OCI-LY7 (cell line): ENCODE results near the gene FBXW8. TPM values are rescaled to one million over a fixed set of nuclear protein-coding genes. Genes with fewer than 3 reads are reported as not detected.

Experiments
- BruUV-seq: library from RNA; stranded (reverse); fragments of 400-500 nt; replicated peaks from 2 replicates; lab custom pipeline; 2021; lab: Mats Ljungman, UMichigan
- CTCF ChIA-PET: fragments of 300-600 bp; sonication (Branson Sonifier 250); formaldehyde crosslinking; loops from one replicate; lab custom pipeline; 2022; ENCODE audit warnings: antibody characterized with exemption; ENCODE audit not compliant: unreplicated experiment; lab: Charles Lee
- POLR2A ChIA-PET: fragments of 300-600 bp; sonication (Branson Sonifier 250); formaldehyde crosslinking; loops from one replicate; lab custom pipeline; 2022; ENCODE audit warnings: antibody characterized with exemption; lab: Charles Lee
- DNase-seq: peaks from one replicate; pipeline ENCODE4 v3.0.0-alpha.2; 2015; ENCODE audit warnings: low spot score
- H2AFZ ChIP-seq: fragments of 200-600 bp; sonication (generic), shearing (Covaris generic); 2 replicates; pipeline ENCODE4 v1.6.1; 2014; ENCODE audit warnings: mild to moderate bottlenecking, antibody characterized with exemption, low read length, moderate library complexity
- H3K27ac ChIP-seq: fragments of 200-600 bp; sonication (generic); 2 replicates; pipeline ENCODE4 v1.5.1; 2014; ENCODE audit warnings: mixed run types, low read depth, mild to moderate bottlenecking, moderate library complexity, low read length, inconsistent platforms; ENCODE audit not compliant: poor library complexity, severe bottlenecking
- H3K36me3 ChIP-seq: fragments of 200-600 bp; sonication (generic); 2 replicates; pipeline ENCODE4 v1.6.1; 2014; ENCODE audit warnings: mild to moderate bottlenecking, antibody characterized with exemption, low read length, moderate library complexity, mixed read lengths; ENCODE audit not compliant: insufficient read depth
- H3K4me1 ChIP-seq: fragments of 200-600 bp; sonication (generic); 2 replicates; pipeline ENCODE4 v1.5.1; 2014; ENCODE audit warnings: mild to moderate bottlenecking, low read length; ENCODE audit not compliant: insufficient read depth, poor library complexity, severe bottlenecking
- H3K4me2 ChIP-seq: fragments of 200-600 bp; sonication (generic); 2 replicates; pipeline ENCODE4 v1.6.1; 2014; ENCODE audit warnings: mild to moderate bottlenecking, low read length
- H3K4me3 ChIP-seq: fragments of 200-600 bp; sonication (generic); 2 replicates; pipeline ENCODE4 v1.5.1; 2014; ENCODE audit warnings: mild to moderate bottlenecking, low read depth, low read length; ENCODE audit not compliant: poor library complexity, severe bottlenecking
- H3K79me2 ChIP-seq: fragments of 200-600 bp; sonication (generic); 2 replicates; pipeline ENCODE4 v1.6.1; 2016; ENCODE audit warnings: low read depth, mild to moderate bottlenecking, low read length, moderate library complexity, mixed read lengths; ENCODE audit not compliant: insufficient read depth
- H3K9me2 ChIP-seq: fragments of 200-600 bp; sonication (generic); 2 replicates; pipeline ENCODE4 v1.6.1; 2016; ENCODE audit warnings: mild to moderate bottlenecking, low read length, mixed read lengths; ENCODE audit not compliant: insufficient read depth
- H3K9me3 ChIP-seq: fragments of 200-600 bp; sonication (generic); 2 replicates; pipeline ENCODE4 v1.6.1; 2014; ENCODE audit warnings: mild to moderate bottlenecking, mixed run types, low read length, mixed read lengths
- H4K20me1 ChIP-seq: fragments of 200-600 bp; sonication (generic); 2 replicates; pipeline ENCODE4 v1.6.1; 2014; ENCODE audit warnings: mild to moderate bottlenecking, antibody characterized with exemption, low read length, moderate library complexity, mixed read lengths; ENCODE audit not compliant: insufficient read depth
- CTCF ChIP-seq: fragments of 200-600 bp; sonication (generic); conservative IDR thresholded peaks from 2 replicates; pipeline ENCODE4 v1.5.1; 2014; ENCODE audit warnings: mild to moderate bottlenecking, antibody characterized with exemption, low read length, moderate library complexity, mixed read lengths
- EZH2phosphoT487 ChIP-seq: fragments of 200-600 bp; sonication (generic); IDR thresholded peaks from 2 replicates; pipeline ENCODE4 v1.6.1; 2018; ENCODE audit warnings: low read depth, borderline replicate concordance, mild to moderate bottlenecking, mixed run types, antibody characterized with exemption, low read length, moderate library complexity, mixed read lengths
- intact Hi-C: fragments of 100-400 bp; cut with micrococcal nuclease; formaldehyde crosslinking; loops from one replicate; pipeline ENCODE4 v1.10.0; 2022; ENCODE audit not compliant: unreplicated experiment
- total RNA-seq, 2 experiments: library from RNA; depleted of rRNA in 1 of 2; stranded (reverse); fragments of >200 nt in 1 of 2; shearing (Covaris generic) in 1 of 2; gene quantifications; 2 replicates each; pipeline ENCODE4 v1.2.3, GENCODE V29; 2014 to 2022

FBXW8 gene
- total RNA-seq, 2 experiments from 2014 or later, result 29.8 to 34.0 TPM

GRCh38 chr12:117045160-117046010 lies 134.6 kb downstream of the FBXW8 start:
- no peak for DNase-seq
- no TSS peak for BruUV-seq
- Histone ChIP-seq H2AFZ (no peak overlapping the region), H3K79me2 (no peaks in the 10 kb centered on the region), H3K36me3 (no peaks in the 10 kb centered on the region), H3K4me3 (no peak overlapping the region), H3K4me2 (no peak overlapping the region), H3K9me3 (no peaks in the 10 kb centered on the region), H3K9me2 (no peaks in the 10 kb centered on the region), H4K20me1 (no peaks in the 10 kb centered on the region), H3K4me1 (no peaks in the 10 kb centered on the region), H3K27ac (no peak overlapping the region)
- TF ChIP-seq CTCF, result no peak
- ChIA-PET CTCF (no interaction called here), POLR2A (no interaction called here)
- intact Hi-C loops, result no loop called here

- DNase-seq, result peak; percentile 26
- Histone ChIP-seq H3K9me2 (no peaks in the 10 kb centered on the region), H3K4me1 (no peaks in the 10 kb centered on the region), H2AFZ (no peak overlapping the region), H4K20me1 (no peaks in the 10 kb centered on the region), H3K36me3 (no peaks in the 10 kb centered on the region), H3K4me2 (no peak overlapping the region), H3K9me3 (no peaks in the 10 kb centered on the region), H3K27ac (no peak overlapping the region), H3K79me2 (no peaks in the 10 kb centered on the region), H3K4me3 (no peak overlapping the region)
- no TSS peak for BruUV-seq
- TF ChIP-seq CTCF, result 0 out of 2 replicates have a peak, but pooled peaks have one; percentile 30
- no peak for TF ChIP-seq EZH2phosphoT487
- ChIA-PET POLR2A (no interaction called here), CTCF (no interaction called here)
- intact Hi-C loops, result no loop called here
Observed at GRCh38 chr12:117046011-117046369, 135.2 kb downstream of the FBXW8 start.

- H3K4me3 ChIP-seq, result no peak overlapping the region
- no peaks in the 10 kb centered on the region for H3K36me3 ChIP-seq
- no peaks in the 10 kb centered on the region for H3K9me2 ChIP-seq
- BruUV-seq, result no TSS peak
- no peaks in the 10 kb centered on the region for H3K4me1 ChIP-seq
- H3K4me2 ChIP-seq, result no peak overlapping the region
- CTCF ChIA-PET, result no interaction called here
- H4K20me1 ChIP-seq, result no peaks in the 10 kb centered on the region
- DNase-seq, result no peak
- POLR2A ChIA-PET, result no interaction called here
- H3K9me3 ChIP-seq, result no peaks in the 10 kb centered on the region
- H2AFZ ChIP-seq, result no peak overlapping the region
- intact Hi-C loops, result no loop called here
- H3K79me2 ChIP-seq, result no peaks in the 10 kb centered on the region
- H3K27ac ChIP-seq, result no peak overlapping the region
- TF ChIP-seq CTCF (no peak), EZH2phosphoT487 (no peak)
Observed at GRCh38 chr12:117046425-117046824, 135.7 kb downstream of the FBXW8 start.
